HG03378 (cell line): Measurements from ENCODE around the gene OBSCN.

Source experiments
- ATAC-seq: cut with Tn5 transposase; IDR thresholded peaks from one replicate; pipeline ENCODE4 v1.9.1; 2021; ENCODE audit warnings: mild to moderate bottlenecking, moderate library complexity; ENCODE audit not compliant: unreplicated experiment

Gene OBSCN

GRCh38 chr1:228364068-228364705 lies 156.3 kb downstream of the OBSCN start:
- no peak for ATAC-seq

- ATAC-seq: no peak
Measured at GRCh38 chr1:228364706-228365213, 156.9 kb downstream of the OBSCN start.

- no peak for ATAC-seq
Measured at GRCh38 chr1:228365271-228366061, 157.6 kb downstream of the OBSCN start.

- no peak for ATAC-seq
Measured at GRCh38 chr1:228366062-228366865, 158.4 kb downstream of the OBSCN start.

- no peak for ATAC-seq
Measured at GRCh38 chr1:228366866-228367741, 159.3 kb downstream of the OBSCN start.

- no peak for ATAC-seq
Measured at GRCh38 chr1:228367798-228368791, 160.3 kb downstream of the OBSCN start.

- ATAC-seq: no peak
Measured at GRCh38 chr1:228368801-228369607, 161.2 kb downstream of the OBSCN start.

GRCh38 chr1:228369608-228370438 lies 162.0 kb downstream of the OBSCN start:
- no peak for ATAC-seq

- ATAC-seq: no peak
Measured at GRCh38 chr1:228370439-228370940, 162.6 kb downstream of the OBSCN start.

GRCh38 chr1:228370941-228371740 lies 163.3 kb downstream of the OBSCN start:
- ATAC-seq: no peak

- no peak for ATAC-seq
Measured at GRCh38 chr1:228371741-228372182, 163.9 kb downstream of the OBSCN start.

GRCh38 chr1:228372183-228373003 lies 164.5 kb downstream of the OBSCN start:
- ATAC-seq: no peak

GRCh38 chr1:228373004-228373680 lies 165.3 kb downstream of the OBSCN start:
- no peak for ATAC-seq

- no peak for ATAC-seq
Measured at GRCh38 chr1:228373681-228374571, 166.1 kb downstream of the OBSCN start.
